Measurements from ENCODE around the gene PRM3.

PRM3 gene

GRCh38 chr16:11280616-11281522 lies 7.4 kb upstream of the PRM3 start, which contains the start of gene PRM1:
Gene PRM1 (minus strand): TSS chr16:11281330. CDS start chr16:11281238, 92 bp downstream.
- no peak for DNase-seq (ENCODE audit: low spot score)

GRCh38 chr16:11278681-11279628 lies 5.5 kb upstream of the PRM3 start:
- DNase-seq (ENCODE audit: low spot score) = no peak

- DNase-seq (ENCODE audit: low spot score) = no peak
These were observed 4.3 kb upstream of the PRM3 start for GRCh38 chr16:11277607-11278337.

GRCh38 chr16:11276896-11277593 lies 3.6 kb upstream of the PRM3 start:
- no peak for DNase-seq (ENCODE audit: low spot score)

GRCh38 chr16:11276143-11276895 lies 2.9 kb upstream of the PRM3 start, which contains the start of gene PRM2:
Gene PRM2 (minus strand): TSS chr16:11276480. CDS start chr16:11276370, 110 bp downstream.
- no peak for DNase-seq (ENCODE audit: low spot score)

- no peak for DNase-seq (ENCODE audit: low spot score)
These were observed 1.5 kb upstream of the PRM3 start for GRCh38 chr16:11274964-11275363.

- DNase-seq (ENCODE audit: low spot score) = no peak
These were observed 394 bp upstream of the PRM3 start for GRCh38 chr16:11273721-11274324.

GRCh38 chr16:11272484-11272883 lies 945 bp downstream of the PRM3 start:
- DNase-seq (ENCODE audit: low spot score) = no peak

GRCh38 chr16:11271610-11272009 lies 1.8 kb downstream of the PRM3 start:
- no peak for DNase-seq (ENCODE audit: low spot score)

GRCh38 chr16:11270602-11271162 lies 2.7 kb downstream of the PRM3 start:
- no peak for DNase-seq (ENCODE audit: low spot score)

GRCh38 chr16:11268921-11269375 lies 4.5 kb downstream of the PRM3 start, which contains the start of gene TNP2:
Gene TNP2 (minus strand): TSS chr16:11269325. CDS start chr16:11269262, 63 bp downstream.
- DNase-seq (ENCODE audit: low spot score) = no peak

GRCh38 chr16:11265124-11265523 lies 8.3 kb downstream of the PRM3 start:
- DNase-seq (ENCODE audit: low spot score) = no peak

GRCh38 chr16:11264155-11264832 lies 9.1 kb downstream of the PRM3 start:
- DNase-seq (ENCODE audit: low spot score) = no peak

GRCh38 chr16:11263737-11264136 lies 9.7 kb downstream of the PRM3 start:
- DNase-seq (ENCODE audit: low spot score) = no peak

GRCh38 chr16:11262915-11263314 lies 10.5 kb downstream of the PRM3 start:
- DNase-seq (ENCODE audit: low spot score) = no peak

GRCh38 chr16:11260596-11260966 lies 12.8 kb downstream of the PRM3 start:
- DNase-seq (ENCODE audit: low spot score) = no peak

GRCh38 chr16:11259655-11260595 lies 13.5 kb downstream of the PRM3 start:
- DNase-seq (ENCODE audit: low spot score) = no peak

Measured in hepatic stellate cell (primary cell).